HG02885 (cell line): ENCODE data around the gene WDR91.

Source experiments
- ATAC-seq: cut with Tn5 transposase; IDR thresholded peaks from one replicate; pipeline ENCODE4 v1.9.1; 2021; ENCODE audit warnings: mild to moderate bottlenecking; ENCODE audit not compliant: unreplicated experiment, poor library complexity

WDR91 gene

GRCh38 chr7:135143885-135144668, 67.2 kb downstream of the WDR91 start:
- no peak for ATAC-seq
